HL-60 (cell line): ENCODE data around the gene HYAL3.
A peak's percentile ranks its signal among the peaks of the same experiment; 100 is the strongest.
"Not testable (repeated sequence)": the region's sequence is repeated elsewhere in the genome, so short reads cannot be mapped to it uniquely, and the experiment has no call there.

ENCODE experiments used
- DNase-seq, 2 experiments: peaks; one replicate each; pipeline ENCODE4 v3.0.0-alpha.2; 2010 to 2020; ENCODE audit warnings: low read depth in 1 of 2, low spot score in 1 of 2
- H3K27ac ChIP-seq: fragments of 250-450 bp; sonication (Bioruptor Pico); replicated peaks from 2 replicates; pipeline ENCODE4 v1.5.1; 2020; ENCODE audit warnings: mild to moderate bottlenecking, moderate library complexity
- H3K27me3 ChIP-seq: fragments of 250-450 bp; sonication (Bioruptor Pico); 2 replicates; pipeline ENCODE4 v1.5.1; 2021; ENCODE audit warnings: mild to moderate bottlenecking, moderate library complexity; ENCODE audit not compliant: insufficient read depth, poor library complexity, severe bottlenecking
- H3K4me3 ChIP-seq: replicated peaks from 2 replicates; pipeline ENCODE4 v1.5.1; 2011; ENCODE audit warnings: mild to moderate bottlenecking, control low read depth, low read length; ENCODE audit not compliant: insufficient read depth
- GABPA ChIP-seq: IDR thresholded peaks from 2 replicates; pipeline ENCODE4 v1.6.1; 2012; ENCODE audit warnings: low read depth
- POLR2AphosphoS5 ChIP-seq: IDR thresholded peaks from 2 replicates; pipeline ENCODE4 v1.6.1; 2012; ENCODE audit warnings: low read depth
- REST ChIP-seq: IDR thresholded peaks from 2 replicates; pipeline ENCODE4 v1.6.1; 2012; ENCODE audit warnings: low read depth; ENCODE audit not compliant: insufficient replicate concordance
- SPI1 ChIP-seq: IDR thresholded peaks from 2 replicates; pipeline ENCODE4 v1.6.1; 2012; ENCODE audit warnings: low read depth, mild to moderate bottlenecking, borderline replicate concordance
- TF ChIP-seq, protein P1 (sequence below): IDR thresholded peaks from one replicate; pipeline ENCODE4 v1.5.1; 2011; ENCODE audit warnings: low read length, control low read depth, inconsistent platforms; ENCODE audit not compliant: insufficient read depth

Gene HYAL3

DNA sequence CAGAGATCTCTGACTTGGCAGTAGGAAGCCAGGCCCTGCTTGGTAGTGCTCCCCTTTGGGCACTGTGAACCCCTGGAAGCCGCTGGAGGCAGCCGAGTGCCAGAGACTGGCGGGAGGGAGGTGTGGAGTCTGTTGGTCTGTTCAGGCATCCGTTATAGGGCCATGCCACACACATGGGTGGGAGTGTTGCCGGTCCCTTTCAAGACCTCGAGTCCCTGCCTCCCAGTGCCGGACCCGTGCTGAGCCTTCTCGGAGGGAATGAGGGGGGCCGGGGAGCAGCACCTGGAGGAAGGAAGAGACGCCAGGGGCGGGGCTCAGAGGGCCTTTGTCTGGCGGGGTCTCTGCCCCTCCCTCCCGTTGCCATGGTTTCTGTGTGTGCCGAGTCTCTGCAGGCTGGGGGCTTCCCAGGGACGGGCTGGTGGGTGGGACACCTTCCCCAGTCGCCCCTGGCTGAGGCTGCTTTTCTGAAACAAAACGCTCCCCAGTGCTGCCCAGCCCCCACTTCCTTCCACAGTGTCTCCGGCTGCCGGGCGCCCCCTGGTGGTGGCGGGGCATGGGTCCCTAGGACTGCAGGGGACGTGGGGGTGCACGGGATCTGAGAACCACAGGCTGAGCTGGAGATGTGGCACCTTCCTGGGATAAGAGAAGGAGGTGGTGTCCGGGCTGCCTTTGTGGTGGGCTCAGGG is 53.2 kb downstream of the HYAL3 start:
- Histone ChIP-seq H3K27me3 (no peaks in the 10 kb centered on the region), H3K4me3 (peak overlapping the region; percentile 41), H3K27ac (peak overlapping the region; percentile 74)
- TF ChIP-seq, protein P1, sequence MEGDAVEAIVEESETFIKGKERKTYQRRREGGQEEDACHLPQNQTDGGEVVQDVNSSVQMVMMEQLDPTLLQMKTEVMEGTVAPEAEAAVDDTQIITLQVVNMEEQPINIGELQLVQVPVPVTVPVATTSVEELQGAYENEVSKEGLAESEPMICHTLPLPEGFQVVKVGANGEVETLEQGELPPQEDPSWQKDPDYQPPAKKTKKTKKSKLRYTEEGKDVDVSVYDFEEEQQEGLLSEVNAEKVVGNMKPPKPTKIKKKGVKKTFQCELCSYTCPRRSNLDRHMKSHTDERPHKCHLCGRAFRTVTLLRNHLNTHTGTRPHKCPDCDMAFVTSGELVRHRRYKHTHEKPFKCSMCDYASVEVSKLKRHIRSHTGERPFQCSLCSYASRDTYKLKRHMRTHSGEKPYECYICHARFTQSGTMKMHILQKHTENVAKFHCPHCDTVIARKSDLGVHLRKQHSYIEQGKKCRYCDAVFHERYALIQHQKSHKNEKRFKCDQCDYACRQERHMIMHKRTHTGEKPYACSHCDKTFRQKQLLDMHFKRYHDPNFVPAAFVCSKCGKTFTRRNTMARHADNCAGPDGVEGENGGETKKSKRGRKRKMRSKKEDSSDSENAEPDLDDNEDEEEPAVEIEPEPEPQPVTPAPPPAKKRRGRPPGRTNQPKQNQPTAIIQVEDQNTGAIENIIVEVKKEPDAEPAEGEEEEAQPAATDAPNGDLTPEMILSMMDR: peak; percentile 71
- TF ChIP-seq POLR2AphosphoS5 (peak; percentile 44), REST (no peak), GABPA (no peak; the same call in 1 of the 2 replicates), SPI1 (peak; percentile 82; the same call in 1 of the 2 replicates)
- peak in 1 of 2 experiments; percentile 89 for DNase-seq

DNA sequence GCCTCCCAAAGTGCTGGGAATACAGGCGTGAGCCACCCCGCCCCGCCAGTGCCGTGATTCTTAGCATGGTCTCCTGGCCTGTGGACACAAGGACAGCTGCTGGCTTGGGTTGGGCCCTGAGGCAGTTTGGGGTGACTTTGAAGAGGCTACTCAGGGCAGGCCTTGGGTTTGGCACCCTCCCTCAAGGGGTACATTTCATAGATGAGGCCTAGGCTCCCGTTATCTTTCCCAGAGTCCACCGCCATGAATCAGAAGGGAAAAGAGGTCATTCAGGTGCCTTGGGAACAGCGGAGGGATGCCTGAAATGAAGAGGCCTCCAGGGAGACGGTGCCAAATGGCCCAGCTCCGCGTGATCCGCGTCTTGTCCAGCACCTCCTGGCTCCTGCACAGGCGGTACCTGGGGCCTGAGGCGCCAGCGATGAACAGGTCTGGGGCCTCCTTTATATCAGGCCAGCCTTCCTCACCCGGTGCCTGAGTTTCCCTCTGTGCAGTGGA is 53.9 kb downstream of the HYAL3 start:
- Histone ChIP-seq H3K27me3 (no peaks in the 10 kb centered on the region), H3K27ac (peak overlapping the region; percentile 74), H3K4me3 (no peak overlapping the region)
- DNase-seq: no peak
- TF ChIP-seq, protein P1: no peak
- no peak for TF ChIP-seq REST
- TF ChIP-seq POLR2AphosphoS5: no peak
- no peak for TF ChIP-seq GABPA
- no peak for TF ChIP-seq SPI1

- peak in 1 of 2 experiments; percentile 55 for DNase-seq
- not testable (repeated sequence) for H3K4me3 ChIP-seq, H3K27me3 ChIP-seq
- peak overlapping the region; percentile 39 for H3K27ac ChIP-seq
These were observed 54.4 kb downstream of the HYAL3 start for GRCh38 chr3:50244813-50245212.

GRCh38 chr3:50243543-50243895 is 55.7 kb downstream of the HYAL3 start:
- no peaks in the 10 kb centered on the region for H3K27me3 ChIP-seq
- H3K4me3 ChIP-seq: peak overlapping the region; percentile 24; the same call in 1 of the 2 replicates
- H3K27ac ChIP-seq: peak overlapping the region; percentile 93
- TF ChIP-seq GABPA (no peak), POLR2AphosphoS5 (no peak)
- TF ChIP-seq, protein P1: no peak
- no peak for DNase-seq
